ENCODE results near the gene GSTO2. TPM values are rescaled to one million over a fixed set of nuclear protein-coding genes. Genes with fewer than 3 reads are reported as not detected.
"Not testable (repeated sequence)": the region's sequence is repeated elsewhere in the genome, so short reads cannot be mapped to it uniquely, and the experiment has no call there.

GSTO2 gene
- total RNA-seq, 6 experiments from 2014 or later = 2.5 to 15.0 (median 12.3) TPM

- peaks cover 6% of the 10 kb centered on the region for H3K27me3 Mint-ChIP-seq (ENCODE audit: insufficient read depth)
- peaks cover 19% of the 10 kb centered on the region for H3K9me3 Mint-ChIP-seq
- H3K4me3 Mint-ChIP-seq = no peak overlapping the region
Measured at GRCh38 chr10:104242545-104242944, 26.4 kb upstream of the GSTO2 start.

DNA sequence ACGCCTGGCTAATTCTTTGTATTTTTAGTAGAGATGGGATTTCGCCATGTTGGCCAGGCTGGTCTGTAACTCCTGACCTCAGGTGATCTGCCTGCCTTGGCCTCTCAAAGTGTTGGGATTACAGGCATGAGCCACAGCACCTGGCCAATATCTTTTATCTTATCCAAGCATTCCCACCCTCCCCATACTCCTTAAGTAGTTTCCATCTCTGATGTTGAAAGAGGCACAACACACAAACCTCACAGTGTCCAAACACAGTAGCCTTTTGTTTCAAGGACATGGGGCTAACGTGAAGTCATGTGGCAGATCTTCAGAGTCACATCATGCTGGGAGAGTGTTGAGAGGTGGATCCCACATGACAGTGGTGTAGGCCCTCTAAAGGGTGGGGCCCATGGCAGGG lies 26.0 kb upstream of the GSTO2 start:
- H3K9me3 Mint-ChIP-seq = peaks cover 21% of the 10 kb centered on the region
- H3K27me3 Mint-ChIP-seq (ENCODE audit: insufficient read depth); DNase-seq; H3K27ac Mint-ChIP-seq; H3K36me3 Mint-ChIP-seq (ENCODE audit: low read depth); H3K4me1 Mint-ChIP-seq (ENCODE audit: low read depth); H3K4me3 Mint-ChIP-seq: not testable (repeated sequence)

More at GRCh38 chr10:104242545-104242944, 26.4 kb upstream of the GSTO2 start:
- DNase-seq = no peak
- no peak for TF ChIP-seq CTCF (IDR thresholded peaks at IDR 0.05)
- peaks cover 9% of the 10 kb centered on the region; the same call in 1 of the 2 replicates for H3K36me3 Mint-ChIP-seq (ENCODE audit: low read depth)
- no peak overlapping the region for H3K27ac Mint-ChIP-seq
- H3K4me1 Mint-ChIP-seq (ENCODE audit: low read depth) = peaks cover 9% of the 10 kb centered on the region

- no peak for DNase-seq
- H3K36me3 Mint-ChIP-seq (ENCODE audit: low read depth) = peaks cover 9% of the 10 kb centered on the region; the same call in 1 of the 2 replicates
- H3K27ac Mint-ChIP-seq = no peak overlapping the region
- H3K4me3 Mint-ChIP-seq = no peak overlapping the region
- H3K27me3 Mint-ChIP-seq (ENCODE audit: insufficient read depth) = peaks cover 2% of the 10 kb centered on the region; the same call in 1 of the 2 replicates
- no peak for TF ChIP-seq CTCF (IDR thresholded peaks at IDR 0.05)
- H3K4me1 Mint-ChIP-seq (ENCODE audit: low read depth) = peaks cover 9% of the 10 kb centered on the region
- H3K9me3 Mint-ChIP-seq = peaks cover 21% of the 10 kb centered on the region
Measured at GRCh38 chr10:104243512-104243911, 25.5 kb upstream of the GSTO2 start.

DNA sequence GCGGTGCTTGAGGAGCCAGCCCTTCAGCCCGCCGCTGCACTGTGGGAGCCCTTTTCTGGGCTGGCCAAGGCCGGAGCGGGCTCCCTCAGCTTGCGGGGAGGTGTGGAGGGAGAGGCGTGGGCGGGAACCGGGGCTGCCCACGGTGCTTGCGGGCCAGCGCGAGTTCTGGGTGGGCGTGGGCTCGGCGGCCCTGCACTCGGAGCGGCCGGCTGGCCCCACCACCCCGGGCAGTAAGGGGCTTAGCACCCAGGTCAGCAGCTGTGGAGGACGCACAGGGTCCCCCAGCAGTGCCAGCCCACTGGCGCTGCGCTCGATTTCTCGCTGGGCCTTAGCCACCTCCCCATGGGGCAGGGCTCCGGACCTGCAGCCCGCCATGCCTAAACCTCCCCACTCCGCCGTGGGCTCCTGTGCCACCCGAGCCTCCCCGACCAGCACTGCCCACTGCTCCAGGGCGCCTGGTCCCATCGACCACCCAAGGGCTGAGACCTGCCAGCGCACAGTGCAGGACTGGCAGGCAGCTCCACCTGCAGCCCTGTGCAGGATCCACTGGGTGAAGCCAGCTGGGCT lies 23.8 kb upstream of the GSTO2 start:
- H3K4me3 Mint-ChIP-seq = no peak overlapping the region
- TF ChIP-seq CTCF (IDR thresholded peaks at IDR 0.05) = no peak
- no peak overlapping the region for H3K27ac Mint-ChIP-seq
- H3K36me3 Mint-ChIP-seq (ENCODE audit: low read depth) = peaks cover 9% of the 10 kb centered on the region; the same call in 1 of the 2 replicates
- H3K27me3 Mint-ChIP-seq (ENCODE audit: insufficient read depth) = peaks cover 2% of the 10 kb centered on the region; the same call in 1 of the 2 replicates
- DNase-seq = no peak
- peaks cover 9% of the 10 kb centered on the region for H3K4me1 Mint-ChIP-seq (ENCODE audit: low read depth)
- H3K9me3 Mint-ChIP-seq = peaks cover 24% of the 10 kb centered on the region

DNA sequence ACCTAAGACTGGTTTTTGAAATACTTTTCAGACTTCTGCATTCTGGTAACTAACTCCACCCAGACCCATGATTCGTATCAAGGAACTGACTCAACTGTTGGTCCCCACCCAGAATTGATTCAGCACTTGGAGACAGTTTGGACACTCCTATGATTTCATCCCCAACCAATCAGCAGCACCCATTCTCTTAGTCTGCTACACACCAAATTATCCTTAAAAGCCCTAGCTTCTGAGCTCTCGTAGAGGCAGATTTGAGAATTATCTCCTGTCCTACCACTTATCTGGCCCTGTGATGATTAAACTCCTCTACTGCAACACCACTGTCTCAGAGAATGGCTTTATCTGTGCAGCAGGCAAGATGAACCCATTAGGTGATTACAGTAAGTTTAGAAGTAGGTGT lies 22.0 kb upstream of the GSTO2 start:
- peaks cover 9% of the 10 kb centered on the region; the same call in 1 of the 2 replicates for H3K36me3 Mint-ChIP-seq (ENCODE audit: low read depth)
- TF ChIP-seq CTCF (IDR thresholded peaks at IDR 0.05) = no peak
- H3K4me3 Mint-ChIP-seq = no peak overlapping the region
- no peak overlapping the region for H3K27ac Mint-ChIP-seq
- DNase-seq = peak; percentile 35
- H3K9me3 Mint-ChIP-seq = peaks cover 24% of the 10 kb centered on the region
- H3K4me1 Mint-ChIP-seq (ENCODE audit: low read depth) = peaks cover 9% of the 10 kb centered on the region
- H3K27me3 Mint-ChIP-seq (ENCODE audit: insufficient read depth) = 0 out of 2 replicates have a peak, but pooled peaks cover 2% of the 10 kb centered on the region

DNA sequence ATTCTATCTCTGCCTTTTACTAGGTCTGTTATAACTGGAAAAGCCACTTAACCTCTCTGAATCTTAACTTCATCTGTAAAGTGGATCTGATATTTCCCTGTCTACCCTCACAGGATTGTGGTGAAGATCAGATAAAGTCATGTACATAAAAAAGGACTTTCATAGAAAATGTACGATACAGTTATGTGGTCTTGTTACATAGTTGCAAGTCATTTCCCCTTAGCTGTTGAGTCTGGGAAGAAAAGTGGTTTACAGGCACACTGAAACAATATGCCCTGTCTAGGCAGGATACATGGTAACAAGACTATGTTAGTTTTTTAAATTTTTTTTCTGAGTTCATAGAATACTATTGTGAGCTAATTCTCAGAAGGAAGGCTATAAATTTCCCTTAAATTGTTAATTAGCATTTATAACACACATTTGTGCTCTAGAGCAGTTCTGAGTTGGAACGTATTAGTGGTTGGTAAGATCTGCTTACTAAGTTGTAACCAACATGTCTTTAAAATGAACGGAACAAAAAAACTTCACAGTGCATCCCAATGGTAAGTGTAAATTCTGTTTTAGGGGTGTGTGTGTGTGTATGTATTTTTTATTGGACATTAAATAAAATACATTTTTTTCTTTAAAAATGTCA lies 21.4 kb upstream of the GSTO2 start:
- no peak overlapping the region for H3K4me3 Mint-ChIP-seq
- H3K27me3 Mint-ChIP-seq (ENCODE audit: insufficient read depth) = 0 out of 2 replicates have a peak, but pooled peaks cover 2% of the 10 kb centered on the region
- H3K36me3 Mint-ChIP-seq (ENCODE audit: low read depth) = peaks cover 9% of the 10 kb centered on the region; the same call in 1 of the 2 replicates
- TF ChIP-seq CTCF (IDR thresholded peaks at IDR 0.05) = no peak
- peaks cover 9% of the 10 kb centered on the region for H3K4me1 Mint-ChIP-seq (ENCODE audit: low read depth)
- DNase-seq = no peak
- H3K27ac Mint-ChIP-seq = no peak overlapping the region
- peaks cover 24% of the 10 kb centered on the region for H3K9me3 Mint-ChIP-seq

- not testable (repeated sequence) for H3K4me3 Mint-ChIP-seq; H3K36me3 Mint-ChIP-seq (ENCODE audit: low read depth); H3K27me3 Mint-ChIP-seq (ENCODE audit: insufficient read depth); H3K27ac Mint-ChIP-seq; DNase-seq
- Mint-ChIP-seq H3K4me1 (ENCODE audit: low read depth) (peaks cover 19% of the 10 kb centered on the region), H3K9me3 (peaks cover 24% of the 10 kb centered on the region)
Measured at GRCh38 chr10:104248931-104249330, 20.1 kb upstream of the GSTO2 start.
